Panc1 (cell line): ENCODE measurements around the gene ARHGEF3. TPM values are rescaled to one million over a fixed set of nuclear protein-coding genes. Genes with fewer than 3 reads are reported as not detected.

Experiments used
- ATAC-seq: fragments of 200-7000 bp; cut with Tn5 transposase; 2 replicates; pipeline ENCODE4 v1.9.1; 2020; ENCODE audit warnings: mild to moderate bottlenecking, moderate library complexity
- BruUV-seq: library from RNA; stranded (reverse); fragments of 400-500 nt; replicated peaks from 2 replicates; lab custom pipeline; 2021; lab: Mats Ljungman, UMichigan
- CTCF ChIA-PET: fragments of 300-600 bp; sonication (Branson Sonifier 250); formaldehyde crosslinking; loops from one replicate; lab custom pipeline; 2022; ENCODE audit warnings: antibody characterized with exemption; lab: Charles Lee
- POLR2A ChIA-PET: fragments of 300-600 bp; sonication (Branson Sonifier 250); formaldehyde crosslinking; loops from one replicate; lab custom pipeline; 2022; ENCODE audit warnings: antibody characterized with exemption; lab: Charles Lee
- DNase-seq: peaks from one replicate; pipeline ENCODE4 v3.0.0-alpha.2; 2010; ENCODE audit warnings: low read depth, low spot score
- H3K27ac ChIP-seq: 2 replicates; pipeline ENCODE4 v1.5.1; 2011; ENCODE audit warnings: mild to moderate bottlenecking, low read length, inconsistent platforms
- H3K27me3 ChIP-seq: fragments of 200-500 bp; sonication (Bioruptor generic); 2 replicates; pipeline ENCODE4 v1.6.0; 2014; ENCODE audit warnings: low read length, inconsistent platforms; ENCODE audit not compliant: control insufficient read depth, insufficient read depth
- H3K36me3 ChIP-seq: fragments of 200-500 bp; sonication (Bioruptor generic); 2 replicates; pipeline ENCODE4 v1.5.1; 2014; ENCODE audit warnings: inconsistent platforms, mild to moderate bottlenecking, low read length, moderate library complexity; ENCODE audit not compliant: control insufficient read depth, insufficient read depth
- H3K4me1 ChIP-seq: 2 replicates; pipeline ENCODE4 v1.5.1; 2011; ENCODE audit warnings: inconsistent platforms, mild to moderate bottlenecking, low read length, moderate library complexity; ENCODE audit not compliant: control insufficient read depth, insufficient read depth
- H3K4me3 ChIP-seq, 2 experiments: 2 replicates each; pipeline ENCODE4 v1.5.1; 2011 to 2012; ENCODE audit warnings: low read depth in 2 of 2, low read length in 2 of 2, mild to moderate bottlenecking in 2 of 2, inconsistent platforms in 1 of 2, moderate library complexity in 1 of 2
- H3K9me3 ChIP-seq: fragments of 200-500 bp; sonication (Bioruptor generic); 2 replicates; pipeline ENCODE4 v1.5.1; 2014; ENCODE audit warnings: low read depth, mild to moderate bottlenecking, inconsistent platforms, low read length, moderate library complexity; ENCODE audit not compliant: control insufficient read depth, insufficient read depth
- POLR2AphosphoS5 ChIP-seq: IDR thresholded peaks from 2 replicates; pipeline ENCODE4 v1.6.1; 2012; ENCODE audit warnings: mild to moderate bottlenecking, low read depth, low read length, moderate library complexity
- SIN3A ChIP-seq: IDR thresholded peaks from 2 replicates; pipeline ENCODE4 v1.6.1; 2012; ENCODE audit warnings: low read depth, mild to moderate bottlenecking, low read length, moderate library complexity, borderline replicate concordance; ENCODE audit not compliant: insufficient read depth
- TCF7L2 ChIP-seq: IDR thresholded peaks from 2 replicates; pipeline ENCODE4 v1.6.1; 2011; ENCODE audit warnings: mild to moderate bottlenecking, low read depth, low read length, inconsistent platforms
- in situ Hi-C: cut with HindIII; loops from 2 replicates; pipeline ENCODE4 v1.10.0; 2016; ENCODE audit warnings: low sequenced_read_pairs, low pct_unique_long_range_greater_than_20kb
- intact Hi-C: fragments of 100-400 bp; cut with micrococcal nuclease; formaldehyde crosslinking; loops from one replicate; pipeline ENCODE4 v1.10.0; 2022; ENCODE audit not compliant: unreplicated experiment
- total RNA-seq: library from RNA; stranded (reverse); gene quantifications from one replicate; pipeline ENCODE4 v1.2.1, GENCODE V29; 2021; ENCODE audit not compliant: unreplicated experiment
- TF ChIP-seq, protein P1 (sequence below), 2 experiments: IDR thresholded peaks; 2 replicates each; pipeline ENCODE4 v1.6.1; 2011 to 2012; ENCODE audit warnings: low read depth in 2 of 2, control low read depth in 1 of 2, low read length in 1 of 2, mild to moderate bottlenecking in 1 of 2, moderate library complexity in 1 of 2; ENCODE audit not compliant: insufficient read depth in 1 of 2
- TF ChIP-seq, protein P2 (sequence below): fragments of 450-650 bp; IDR thresholded peaks from 2 replicates; pipeline ENCODE4 v1.5.1; 2017; ENCODE audit warnings: mild to moderate bottlenecking

Gene ARHGEF3
- total RNA-seq, 1 experiment from 2014 or later: 19.8 TPM

GRCh38 chr3:56783644-56784447, 17.9 kb downstream of the ARHGEF3 start:
- in situ Hi-C loops: no loop called here
- ATAC-seq (peak; percentile 38; the same call in 1 of the 2 replicates), DNase-seq (no peak)
- H3K9me3 ChIP-seq: no peaks in the 10 kb centered on the region
- H3K27me3 ChIP-seq: no peaks in the 10 kb centered on the region
- intact Hi-C loops: no loop called here
- BruUV-seq: no TSS peak
- TF ChIP-seq, protein P1, sequence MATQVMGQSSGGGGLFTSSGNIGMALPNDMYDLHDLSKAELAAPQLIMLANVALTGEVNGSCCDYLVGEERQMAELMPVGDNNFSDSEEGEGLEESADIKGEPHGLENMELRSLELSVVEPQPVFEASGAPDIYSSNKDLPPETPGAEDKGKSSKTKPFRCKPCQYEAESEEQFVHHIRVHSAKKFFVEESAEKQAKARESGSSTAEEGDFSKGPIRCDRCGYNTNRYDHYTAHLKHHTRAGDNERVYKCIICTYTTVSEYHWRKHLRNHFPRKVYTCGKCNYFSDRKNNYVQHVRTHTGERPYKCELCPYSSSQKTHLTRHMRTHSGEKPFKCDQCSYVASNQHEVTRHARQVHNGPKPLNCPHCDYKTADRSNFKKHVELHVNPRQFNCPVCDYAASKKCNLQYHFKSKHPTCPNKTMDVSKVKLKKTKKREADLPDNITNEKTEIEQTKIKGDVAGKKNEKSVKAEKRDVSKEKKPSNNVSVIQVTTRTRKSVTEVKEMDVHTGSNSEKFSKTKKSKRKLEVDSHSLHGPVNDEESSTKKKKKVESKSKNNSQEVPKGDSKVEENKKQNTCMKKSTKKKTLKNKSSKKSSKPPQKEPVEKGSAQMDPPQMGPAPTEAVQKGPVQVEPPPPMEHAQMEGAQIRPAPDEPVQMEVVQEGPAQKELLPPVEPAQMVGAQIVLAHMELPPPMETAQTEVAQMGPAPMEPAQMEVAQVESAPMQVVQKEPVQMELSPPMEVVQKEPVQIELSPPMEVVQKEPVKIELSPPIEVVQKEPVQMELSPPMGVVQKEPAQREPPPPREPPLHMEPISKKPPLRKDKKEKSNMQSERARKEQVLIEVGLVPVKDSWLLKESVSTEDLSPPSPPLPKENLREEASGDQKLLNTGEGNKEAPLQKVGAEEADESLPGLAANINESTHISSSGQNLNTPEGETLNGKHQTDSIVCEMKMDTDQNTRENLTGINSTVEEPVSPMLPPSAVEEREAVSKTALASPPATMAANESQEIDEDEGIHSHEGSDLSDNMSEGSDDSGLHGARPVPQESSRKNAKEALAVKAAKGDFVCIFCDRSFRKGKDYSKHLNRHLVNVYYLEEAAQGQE (IDR thresholded peaks at IDR 0.05; ENCODE audit: insufficient read depth in 1 of 2, low read depth in 2 of 2, low read length in 1 of 2): no peak
- peak; percentile 78 for TF ChIP-seq TCF7L2
- H3K36me3 ChIP-seq: no peaks in the 10 kb centered on the region
- CTCF ChIA-PET: no interaction called here
- H3K4me3 ChIP-seq: no peak overlapping the region
- H3K4me1 ChIP-seq: peaks cover 11% of the 10 kb centered on the region
- H3K27ac ChIP-seq: no peak overlapping the region
- POLR2A ChIA-PET: no interaction called here

DNA sequence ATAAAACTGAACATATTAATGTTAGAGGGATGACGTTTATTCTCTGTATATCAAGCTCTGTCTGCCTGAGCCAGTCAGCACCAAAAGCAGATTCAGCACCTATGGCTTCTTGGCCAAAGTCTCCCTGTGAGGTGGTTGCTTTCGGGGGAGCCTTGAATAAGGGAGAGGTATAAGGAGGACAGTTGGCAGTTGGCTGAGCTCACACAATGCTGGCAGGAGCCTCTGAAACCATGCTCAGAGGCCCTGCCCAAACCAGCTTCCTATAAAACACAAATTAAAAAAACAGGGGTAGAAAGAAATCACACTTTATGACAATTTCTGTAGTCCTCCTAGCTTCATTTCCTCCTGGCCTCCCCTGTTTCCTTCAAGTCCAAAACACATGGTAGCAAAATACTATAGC, 18.8 kb downstream of the ARHGEF3 start:
- ChIA-PET POLR2A (no interaction called here), CTCF (no interaction called here)
- Histone ChIP-seq H3K36me3 (no peaks in the 10 kb centered on the region), H3K4me1 (peaks cover 11% of the 10 kb centered on the region), H3K27me3 (no peaks in the 10 kb centered on the region), H3K27ac (no peak overlapping the region), H3K9me3 (no peaks in the 10 kb centered on the region), H3K4me3 (no peak overlapping the region)
- in situ Hi-C loops: no loop called here
- no TSS peak for BruUV-seq
- intact Hi-C loops: no loop called here
- no peak for DNase-seq
- TF ChIP-seq, protein P2, sequence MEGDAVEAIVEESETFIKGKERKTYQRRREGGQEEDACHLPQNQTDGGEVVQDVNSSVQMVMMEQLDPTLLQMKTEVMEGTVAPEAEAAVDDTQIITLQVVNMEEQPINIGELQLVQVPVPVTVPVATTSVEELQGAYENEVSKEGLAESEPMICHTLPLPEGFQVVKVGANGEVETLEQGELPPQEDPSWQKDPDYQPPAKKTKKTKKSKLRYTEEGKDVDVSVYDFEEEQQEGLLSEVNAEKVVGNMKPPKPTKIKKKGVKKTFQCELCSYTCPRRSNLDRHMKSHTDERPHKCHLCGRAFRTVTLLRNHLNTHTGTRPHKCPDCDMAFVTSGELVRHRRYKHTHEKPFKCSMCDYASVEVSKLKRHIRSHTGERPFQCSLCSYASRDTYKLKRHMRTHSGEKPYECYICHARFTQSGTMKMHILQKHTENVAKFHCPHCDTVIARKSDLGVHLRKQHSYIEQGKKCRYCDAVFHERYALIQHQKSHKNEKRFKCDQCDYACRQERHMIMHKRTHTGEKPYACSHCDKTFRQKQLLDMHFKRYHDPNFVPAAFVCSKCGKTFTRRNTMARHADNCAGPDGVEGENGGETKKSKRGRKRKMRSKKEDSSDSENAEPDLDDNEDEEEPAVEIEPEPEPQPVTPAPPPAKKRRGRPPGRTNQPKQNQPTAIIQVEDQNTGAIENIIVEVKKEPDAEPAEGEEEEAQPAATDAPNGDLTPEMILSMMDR: no peak
- no peak for TF ChIP-seq POLR2AphosphoS5
- TF ChIP-seq, protein P1 (IDR thresholded peaks at IDR 0.05; ENCODE audit: insufficient read depth in 1 of 2, low read depth in 2 of 2, low read length in 1 of 2): no peak
- TF ChIP-seq TCF7L2: no peak
- no peak for TF ChIP-seq SIN3A
- ATAC-seq: no peak
